Endothelial cell of umbilical vein (primary cell): ENCODE results near the gene CXCL17. TPM values are rescaled to one million over a fixed set of nuclear protein-coding genes. Genes with fewer than 3 reads are reported as not detected.

Source experiments
- BruUV-seq: library from RNA; stranded (reverse); fragments of 400-500 nt; replicated peaks from 2 replicates; lab custom pipeline; 2021; lab: Mats Ljungman, UMichigan
- CTCF ChIA-PET: fragments of 300-600, 350-600 bp; sonication (Branson Sonifier 250); formaldehyde crosslinking; loops from one replicate; lab custom pipeline; 2021; ENCODE audit warnings: antibody characterized with exemption, inconsistent platforms; lab: Charles Lee
- POLR2A ChIA-PET: fragments of 300-600, 350-600 bp; sonication (Branson Sonifier 250); formaldehyde crosslinking; loops from one replicate; lab custom pipeline; 2021; ENCODE audit warnings: antibody characterized with exemption, inconsistent platforms; lab: Charles Lee
- DNase-seq: peaks from one replicate; pipeline ENCODE4 v3.0.0-alpha.2; 2011; ENCODE audit warnings: low read depth, low spot score
- FAIRE-seq: peaks from 2 replicates; lab custom pipeline; 2011; peaks lifted over from hg19 to GRCh38; lab: Jason Lieb, UNC
- H2AFZ ChIP-seq: 2 replicates; pipeline ENCODE4 v1.6.0; 2012; ENCODE audit warnings: low read depth, low read length, control low read depth, inconsistent platforms
- H3K27ac ChIP-seq: 2 replicates; pipeline ENCODE4 v1.5.1; 2011; ENCODE audit warnings: low read depth, mild to moderate bottlenecking, control low read depth, low read length, moderate library complexity; ENCODE audit not compliant: insufficient read depth
- H3K27me3 ChIP-seq, 2 experiments: 2 replicates each; pipeline versions ENCODE4 v1.6.0 to v1.6.1; 2011; ENCODE audit warnings: low read length in 2 of 2, mixed read lengths in 1 of 2; ENCODE audit not compliant: control insufficient read depth in 2 of 2, insufficient read depth in 2 of 2
- H3K36me3 ChIP-seq, 2 experiments: 2 replicates in 1 of 2; 3 replicates in 1 of 2; pipeline ENCODE4 v1.5.1; 2011; ENCODE audit warnings: low read length in 2 of 2, mild to moderate bottlenecking in 1 of 2, moderate library complexity in 1 of 2; ENCODE audit not compliant: control insufficient read depth in 2 of 2, insufficient read depth in 2 of 2; ENCODE audit errors: extremely low read depth in 1 of 2
- H3K4me1 ChIP-seq: 3 replicates; pipeline ENCODE4 v1.5.1; 2011; ENCODE audit warnings: mild to moderate bottlenecking, low read length; ENCODE audit not compliant: control insufficient read depth, insufficient read depth; ENCODE audit errors: extremely low read depth
- H3K4me2 ChIP-seq: 2 replicates; pipeline ENCODE4 v1.6.1; 2011; ENCODE audit warnings: low read length, control low read depth, mixed read lengths; ENCODE audit not compliant: insufficient read depth
- H3K4me3 ChIP-seq, 3 experiments: fragments of 200-600 bp in 1 of 3; sonication (generic), shearing (Covaris generic) in 1 of 3; replicated peaks in 1 of 3; 2 replicates each; pipeline ENCODE4 v1.5.1; 2011 to 2016; ENCODE audit warnings: control low read depth in 3 of 3, low read length in 3 of 3, mild to moderate bottlenecking in 2 of 3, inconsistent platforms in 1 of 3, low read depth in 1 of 3, moderate library complexity in 1 of 3; ENCODE audit not compliant: insufficient read depth in 1 of 3
- H3K79me2 ChIP-seq: 2 replicates; pipeline ENCODE4 v1.6.0; 2012; ENCODE audit warnings: low read length, inconsistent platforms; ENCODE audit not compliant: control insufficient read depth, insufficient read depth
- H3K9ac ChIP-seq: replicated peaks from 2 replicates; pipeline ENCODE3; 2011; ENCODE audit warnings: low read length, control low read depth; ENCODE audit not compliant: insufficient read depth; ENCODE audit errors: extremely low read depth
- H3K9me1 ChIP-seq: replicated peaks from 3 replicates; pipeline ENCODE4 v1.6.0; 2011; ENCODE audit warnings: mild to moderate bottlenecking, low read length; ENCODE audit not compliant: control insufficient read depth, insufficient read depth; ENCODE audit errors: extremely low read depth
- H3K9me3 ChIP-seq: replicated peaks from 2 replicates; pipeline ENCODE4 v1.5.1; 2012; ENCODE audit warnings: low read length, inconsistent platforms; ENCODE audit not compliant: control insufficient read depth, insufficient read depth
- H4K20me1 ChIP-seq: replicated peaks from 2 replicates; pipeline ENCODE3; 2011; ENCODE audit warnings: mild to moderate bottlenecking, low read length; ENCODE audit not compliant: control insufficient read depth, insufficient read depth; ENCODE audit errors: extremely low read depth
- EZH2 ChIP-seq: IDR thresholded peaks from 2 replicates; pipeline ENCODE4 v1.6.1; 2012; ENCODE audit warnings: borderline replicate concordance, low read depth, mild to moderate bottlenecking, moderate library complexity, low read length, inconsistent platforms; ENCODE audit not compliant: severe bottlenecking
- FOS ChIP-seq: IDR thresholded peaks from 2 replicates; pipeline ENCODE4 v1.6.1; 2011; ENCODE audit warnings: mild to moderate bottlenecking, low read length, moderate library complexity, borderline replicate concordance; ENCODE audit not compliant: insufficient read depth
- JUN ChIP-seq: IDR thresholded peaks from 2 replicates; pipeline ENCODE4 v1.6.1; 2011; ENCODE audit warnings: borderline replicate concordance, low read depth; ENCODE audit not compliant: insufficient read length, insufficient read depth
- MYC ChIP-seq: IDR thresholded peaks from one replicate; pipeline ENCODE4 v1.6.1; 2011; ENCODE audit warnings: mild to moderate bottlenecking, low read depth, low read length
- POLR2A ChIP-seq: IDR thresholded peaks from 2 replicates; pipeline ENCODE4 v1.6.1; 2012; ENCODE audit warnings: low read depth, mild to moderate bottlenecking, control low read depth, low read length
- dilution Hi-C: fragments of 300-500 bp; cut with MboI; formaldehyde crosslinking; loops from one replicate; pipeline ENCODE4 v1.15.0; 2019; ENCODE audit warnings: low sequenced_read_pairs; ENCODE audit not compliant: extremely low pct_ligation_motif_present
- intact Hi-C: fragments of 100-400 bp; cut with micrococcal nuclease; formaldehyde crosslinking; loops from one replicate; pipeline ENCODE4 v1.10.0; 2022
- polyA plus RNA-seq, 4 experiments: library from polyadenylated mRNA; depleted of rRNA in 3 of 4; stranded (reverse) in 3 of 4; unstranded in 1 of 4; fragments of >200 nt; gene quantifications; 2 replicates each; pipeline versions ENCODE4 v1.2.1 to v1.2.3, GENCODE V29; 2011 to 2012; ENCODE audit warnings: missing spikeins in 1 of 4
- total RNA-seq: library from RNA; stranded (reverse); gene quantifications from 2 replicates; pipeline ENCODE4 v1.2.3, GENCODE V29; 2021
- TF ChIP-seq, protein P1 (sequence below): IDR thresholded peaks from 2 replicates; pipeline ENCODE4 v1.6.1; 2011; ENCODE audit not compliant: insufficient read depth, insufficient read length

The CXCL17 gene
- total and polyA plus RNA-seq, 2 donors (not counting 3 experiments of a cell fraction or from before 2014, with no cell fraction given), result not detected

DNA sequence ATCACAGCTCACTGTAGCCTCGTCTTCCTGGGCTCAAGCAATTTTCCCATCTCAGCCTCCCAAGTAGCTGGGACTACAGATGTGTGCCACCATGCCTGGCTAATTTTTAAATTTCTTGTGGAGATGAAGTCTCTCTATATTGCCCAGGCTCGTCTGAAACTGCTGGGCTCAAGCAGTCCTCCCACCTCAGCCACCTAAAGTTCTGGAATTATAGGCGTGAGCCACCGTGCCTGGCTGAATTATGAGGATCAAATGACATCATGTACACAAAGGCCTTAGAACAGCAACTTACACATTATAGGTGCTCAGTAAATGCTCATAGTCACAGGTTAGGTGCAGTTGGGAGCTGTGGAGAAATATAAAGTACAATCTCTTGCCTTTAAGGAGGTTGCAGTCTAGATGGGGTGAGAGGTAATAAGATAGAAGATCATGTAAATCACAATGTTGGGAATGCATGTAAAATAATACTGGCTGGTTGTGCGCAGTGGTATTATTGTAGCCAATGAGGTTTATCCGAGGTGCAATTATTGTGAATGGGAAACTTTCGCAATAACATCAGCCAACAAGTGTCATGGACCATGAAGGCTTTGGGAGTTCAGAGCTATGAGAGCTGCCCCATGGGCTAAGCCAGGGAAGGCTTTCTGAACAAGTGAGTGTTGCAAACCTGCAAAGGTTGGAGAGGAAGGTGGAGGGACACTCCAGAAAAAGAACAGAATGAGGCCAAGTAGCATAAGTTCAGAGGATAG lies 29.8 kb upstream of the CXCL17 start:
- TF ChIP-seq POLR2A (no peak), MYC (no peak), EZH2 (no peak), FOS (no peak), JUN (no peak)
- TF ChIP-seq, protein P1, sequence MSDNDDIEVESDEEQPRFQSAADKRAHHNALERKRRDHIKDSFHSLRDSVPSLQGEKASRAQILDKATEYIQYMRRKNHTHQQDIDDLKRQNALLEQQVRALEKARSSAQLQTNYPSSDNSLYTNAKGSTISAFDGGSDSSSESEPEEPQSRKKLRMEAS, result no peak
- no peaks in the 10 kb centered on the region for H3K9me3 ChIP-seq
- H3K79me2 ChIP-seq, result no peaks in the 10 kb centered on the region
- FAIRE-seq (no peak), DNase-seq (no peak)
- H3K4me1 ChIP-seq, result no peaks in the 10 kb centered on the region
- no peak overlapping the region for H3K9ac ChIP-seq
- POLR2A ChIA-PET, result no interaction called here
- dilution Hi-C loops (no loop called here), intact Hi-C loops (no loop called here)
- no peak overlapping the region for H2AFZ ChIP-seq
- no peak overlapping the region for H3K4me2 ChIP-seq
- H3K9me1 ChIP-seq, result no peaks in the 10 kb centered on the region
- CTCF ChIA-PET, result interaction anchor here (0.8 to 1.4 kb wide), 2 partner anchors 34 to 719 kb away, joined by 3 read pairs; no protein-coding TSS in a partner anchor
- no TSS peak for BruUV-seq
- peaks cover 0 to 1% of the 10 kb centered on the region in 2 experiments for H3K27me3 ChIP-seq
- H3K4me3 ChIP-seq, result no peak overlapping the region
- H3K36me3 ChIP-seq, result no peaks in the 10 kb centered on the region
- no peak overlapping the region for H3K27ac ChIP-seq
- no peaks in the 10 kb centered on the region for H4K20me1 ChIP-seq
